Measurements from ENCODE around the gene RNASEL. TPM values are rescaled to one million over a fixed set of nuclear protein-coding genes. Genes with fewer than 3 reads are reported as not detected.

The RNASEL gene
- total RNA-seq, 1 donor from 2014 or later = 3.3 TPM

- peak overlapping the region; percentile 66 for H3K4me3 Mint-ChIP-seq
- no peak overlapping the region for H3K27ac Mint-ChIP-seq (ENCODE audit: unreplicated experiment)
- H3K36me3 Mint-ChIP-seq (ENCODE audit: low read depth) = no peaks in the 10 kb centered on the region
- peaks cover 24% of the 10 kb centered on the region for H3K4me1 Mint-ChIP-seq
- H3K9me3 Mint-ChIP-seq = no peaks in the 10 kb centered on the region
- DNase-seq (ENCODE audit: low read depth, low spot score) = no peak
- no peaks in the 10 kb centered on the region for H3K27me3 Mint-ChIP-seq (ENCODE audit: low read depth)
- no peak for TF ChIP-seq CTCF (conservative IDR thresholded peaks at IDR 0.05)
Measured at GRCh38 chr1:182602935-182603645, 14.0 kb upstream of the RNASEL start.

DNA sequence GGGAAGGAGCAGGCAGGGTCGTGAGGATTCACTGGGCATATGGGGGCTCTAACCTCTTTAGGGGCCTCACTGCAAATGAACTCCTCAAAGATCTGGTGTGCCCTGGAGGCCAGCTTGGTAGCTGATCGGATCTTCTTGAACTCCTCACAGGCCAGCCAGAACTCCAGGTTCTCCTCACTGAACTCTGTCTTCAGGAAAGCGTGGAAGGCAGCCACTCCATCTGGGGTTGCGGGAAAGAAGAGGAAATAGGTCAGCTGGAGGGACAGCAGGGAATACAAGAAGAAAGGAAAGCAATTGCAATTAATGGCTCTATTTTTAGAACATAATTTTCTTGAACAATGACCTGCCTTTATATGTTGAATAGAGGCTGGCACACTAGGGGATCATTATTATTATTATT is 12.9 kb upstream of the RNASEL start:
- DNase-seq (ENCODE audit: low read depth, low spot score) = no peak
- Mint-ChIP-seq H3K27me3 (ENCODE audit: low read depth) (no peaks in the 10 kb centered on the region), H3K4me1 (peaks cover 17% of the 10 kb centered on the region), H3K36me3 (ENCODE audit: low read depth) (no peaks in the 10 kb centered on the region), H3K27ac (ENCODE audit: unreplicated experiment) (no peak overlapping the region), H3K4me3 (no peak overlapping the region), H3K9me3 (no peaks in the 10 kb centered on the region)
- TF ChIP-seq CTCF (conservative IDR thresholded peaks at IDR 0.05) = no peak

- H3K36me3 Mint-ChIP-seq (ENCODE audit: low read depth) = no peaks in the 10 kb centered on the region
- peak; percentile 93 for TF ChIP-seq CTCF (conservative IDR thresholded peaks at IDR 0.05)
- H3K27ac Mint-ChIP-seq (ENCODE audit: unreplicated experiment) = no peak overlapping the region
- H3K4me1 Mint-ChIP-seq = peaks cover 12% of the 10 kb centered on the region
- H3K9me3 Mint-ChIP-seq = no peaks in the 10 kb centered on the region
- H3K27me3 Mint-ChIP-seq (ENCODE audit: low read depth) = no peaks in the 10 kb centered on the region
- H3K4me3 Mint-ChIP-seq = no peak overlapping the region
- DNase-seq (ENCODE audit: low read depth, low spot score) = peak; percentile 74
Measured at GRCh38 chr1:182601416-182601786, 12.3 kb upstream of the RNASEL start.

- Mint-ChIP-seq H3K36me3 (ENCODE audit: low read depth) (no peaks in the 10 kb centered on the region), H3K27ac (ENCODE audit: unreplicated experiment) (no peak overlapping the region), H3K4me3 (no peak overlapping the region), H3K4me1 (peaks cover 11% of the 10 kb centered on the region), H3K27me3 (ENCODE audit: low read depth) (no peaks in the 10 kb centered on the region), H3K9me3 (no peaks in the 10 kb centered on the region)
- no peak for TF ChIP-seq CTCF (conservative IDR thresholded peaks at IDR 0.05)
- DNase-seq (ENCODE audit: low read depth, low spot score) = no peak
Measured at GRCh38 chr1:182600745-182601415, 11.8 kb upstream of the RNASEL start.

- Mint-ChIP-seq H3K4me3 (no peak overlapping the region), H3K4me1 (peaks cover 11% of the 10 kb centered on the region), H3K36me3 (ENCODE audit: low read depth) (no peaks in the 10 kb centered on the region), H3K27ac (ENCODE audit: unreplicated experiment) (no peak overlapping the region), H3K27me3 (ENCODE audit: low read depth) (no peaks in the 10 kb centered on the region), H3K9me3 (no peaks in the 10 kb centered on the region)
- no peak for DNase-seq (ENCODE audit: low read depth, low spot score)
- no peak for TF ChIP-seq CTCF (conservative IDR thresholded peaks at IDR 0.05)
Measured at GRCh38 chr1:182600036-182600713, 11.1 kb upstream of the RNASEL start.
